AG08395 (cell line): ENCODE data around the gene FRRS1.

Experiments
- DNase-seq: peaks from one replicate; pipeline ENCODE4 v3.0.0; 2012; ENCODE audit warnings: mixed read lengths, low spot score

FRRS1 gene

DNA sequence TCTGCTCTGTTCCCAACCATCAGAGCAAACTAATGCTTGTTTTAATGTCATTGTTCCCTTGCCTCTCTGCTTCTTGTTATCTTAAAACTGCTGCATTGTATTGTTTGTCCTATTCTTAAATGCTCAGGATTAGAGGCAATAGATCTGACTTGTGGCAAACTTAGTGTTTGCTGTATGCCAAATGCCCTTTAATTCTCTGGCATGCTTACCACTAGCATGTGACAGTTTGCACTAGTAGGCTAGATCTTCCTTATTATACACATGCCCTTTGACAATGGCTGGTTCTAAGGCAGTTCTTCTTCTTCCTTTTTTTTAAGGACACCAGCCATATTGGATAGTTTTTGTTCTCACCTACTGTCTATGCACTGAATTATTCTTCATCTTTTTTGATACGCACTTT is 90.4 kb downstream of the FRRS1 start:
- DNase-seq, result no peak

DNA sequence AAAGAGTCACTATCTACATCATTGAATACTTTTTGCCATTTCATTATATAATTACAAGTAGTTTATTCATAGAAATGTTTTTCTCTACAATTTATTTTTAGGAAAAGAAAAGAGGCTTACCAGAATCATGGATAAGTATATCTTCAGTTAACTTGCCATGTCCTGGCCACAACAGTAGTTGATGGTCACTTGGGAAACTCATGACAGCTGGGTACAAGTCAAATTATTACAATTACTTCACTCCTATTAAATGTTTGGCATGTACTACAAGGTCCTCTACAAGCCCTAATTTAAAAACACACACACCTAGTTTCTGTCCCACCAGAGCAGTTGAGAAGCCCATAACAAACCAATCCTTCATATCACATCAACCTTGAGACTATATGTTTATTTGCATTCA is 91.1 kb downstream of the FRRS1 start:
- DNase-seq, result no peak

GRCh38 chr1:99674115-99675064 is 92.0 kb downstream of the FRRS1 start:
- peak; percentile 20 for DNase-seq

DNA sequence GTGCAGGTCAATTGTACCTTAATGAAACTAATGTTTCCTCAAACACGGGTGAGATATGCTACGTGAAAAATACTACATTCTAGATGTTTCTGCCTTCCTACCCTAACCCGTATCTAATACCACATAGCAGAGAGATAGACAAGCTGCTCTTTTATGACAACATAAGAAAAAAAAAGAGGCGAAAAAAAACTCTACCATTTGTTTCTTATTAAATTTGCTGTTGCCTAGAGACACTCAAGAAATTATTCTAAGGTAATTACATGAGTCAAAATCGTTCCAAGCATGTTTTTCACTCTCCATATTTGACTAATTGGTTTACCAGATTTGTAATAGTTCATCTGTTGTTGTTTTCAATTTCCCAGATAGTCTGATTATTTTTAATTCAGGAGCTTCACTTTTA is 93.1 kb downstream of the FRRS1 start:
- no peak for DNase-seq

DNA sequence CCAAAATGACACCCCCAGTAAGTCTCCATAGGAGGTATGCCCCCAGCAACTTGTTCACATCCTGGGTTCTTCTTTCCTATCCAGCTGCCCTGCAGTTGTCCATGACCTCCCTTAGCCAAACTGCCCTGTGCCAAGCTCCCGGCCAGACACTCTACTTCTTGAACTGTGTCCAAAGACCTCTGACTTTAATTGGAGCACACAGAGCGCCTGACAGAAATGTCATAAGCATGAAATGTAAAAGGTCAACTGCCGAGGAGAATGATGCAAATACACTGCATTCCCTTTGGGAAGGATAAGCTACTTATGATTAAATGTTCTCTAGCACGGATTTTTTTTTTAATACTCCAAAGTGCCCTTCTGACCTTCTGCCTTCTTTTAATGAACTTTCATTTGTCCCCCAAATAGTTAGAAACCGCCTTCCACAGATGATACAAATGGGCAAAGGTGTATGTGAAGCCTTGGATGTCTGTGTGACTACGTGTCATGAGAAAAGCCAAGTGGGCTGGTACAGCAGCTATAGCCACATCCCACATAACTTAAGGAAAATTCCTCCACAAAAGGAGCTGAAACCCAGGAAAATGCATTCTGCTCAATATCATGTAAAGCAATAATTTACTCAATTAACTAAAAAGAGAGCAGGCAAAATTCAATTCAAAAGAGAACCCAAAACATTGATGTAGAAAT is 93.8 kb downstream of the FRRS1 start:
- DNase-seq, result no peak

DNA sequence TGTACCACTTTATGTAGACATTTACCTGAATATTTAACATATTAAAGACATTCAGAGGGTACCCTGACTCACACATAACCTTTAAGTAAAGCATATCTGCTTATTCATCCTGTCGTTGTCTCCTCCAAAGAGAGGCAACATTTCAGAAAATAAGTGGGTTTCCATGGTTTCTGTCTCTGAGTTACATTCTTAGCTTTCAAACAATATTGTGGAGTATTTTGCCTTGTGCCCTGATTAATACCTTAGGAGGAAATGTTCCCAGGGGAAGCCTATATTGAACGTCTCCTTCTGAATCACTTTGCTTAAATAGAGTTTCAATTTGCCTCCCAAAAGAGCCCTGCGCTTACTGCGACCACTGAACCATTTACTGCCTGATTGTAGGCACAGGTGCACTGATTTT is 94.4 kb downstream of the FRRS1 start:
- no peak for DNase-seq

- no peak for DNase-seq
Measured at GRCh38 chr1:99670583-99670982, 95.9 kb downstream of the FRRS1 start.

- DNase-seq, result no peak
Measured at GRCh38 chr1:99669821-99670220, 96.6 kb downstream of the FRRS1 start.

DNA sequence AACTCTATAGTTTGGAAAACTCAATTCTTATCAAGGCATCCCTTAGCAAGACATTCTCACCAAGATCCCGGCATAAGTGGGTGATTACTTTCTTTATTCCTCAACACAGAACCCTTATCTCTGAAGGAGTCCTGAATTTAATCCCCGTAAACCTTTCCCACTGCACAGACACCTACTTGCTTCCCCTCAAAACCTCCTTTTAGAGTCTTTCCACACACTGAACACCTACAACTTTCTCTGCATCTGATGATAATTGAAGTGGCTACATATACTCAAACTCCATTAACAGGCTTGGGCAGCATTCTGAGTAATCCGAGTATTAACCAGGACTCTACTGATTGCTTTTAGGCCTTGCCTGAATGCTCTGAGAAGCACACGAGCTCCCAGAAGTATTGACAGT is 97.1 kb downstream of the FRRS1 start:
- DNase-seq, result no peak

GRCh38 chr1:99665212-99665611 is 101.2 kb downstream of the FRRS1 start:
- no peak for DNase-seq

DNA sequence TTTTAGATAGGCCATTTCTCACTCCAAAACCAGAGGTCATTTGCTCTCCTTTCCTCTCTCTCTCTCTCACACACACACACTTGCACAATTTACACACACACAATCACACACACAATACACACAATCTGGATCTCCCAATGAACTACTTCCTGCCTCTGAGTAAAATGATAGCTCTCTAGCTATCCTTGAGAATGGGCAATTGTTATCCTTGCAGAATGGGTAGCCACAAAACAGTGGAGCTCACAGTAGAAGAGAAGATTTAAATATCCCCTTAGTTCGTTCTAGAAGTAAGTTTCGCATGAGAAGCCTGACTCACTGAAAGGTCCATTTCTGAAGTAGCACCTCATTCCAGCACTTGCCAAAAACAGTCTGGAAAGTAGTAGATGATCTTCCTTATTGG is 102.9 kb downstream of the FRRS1 start:
- DNase-seq, result no peak

DNA sequence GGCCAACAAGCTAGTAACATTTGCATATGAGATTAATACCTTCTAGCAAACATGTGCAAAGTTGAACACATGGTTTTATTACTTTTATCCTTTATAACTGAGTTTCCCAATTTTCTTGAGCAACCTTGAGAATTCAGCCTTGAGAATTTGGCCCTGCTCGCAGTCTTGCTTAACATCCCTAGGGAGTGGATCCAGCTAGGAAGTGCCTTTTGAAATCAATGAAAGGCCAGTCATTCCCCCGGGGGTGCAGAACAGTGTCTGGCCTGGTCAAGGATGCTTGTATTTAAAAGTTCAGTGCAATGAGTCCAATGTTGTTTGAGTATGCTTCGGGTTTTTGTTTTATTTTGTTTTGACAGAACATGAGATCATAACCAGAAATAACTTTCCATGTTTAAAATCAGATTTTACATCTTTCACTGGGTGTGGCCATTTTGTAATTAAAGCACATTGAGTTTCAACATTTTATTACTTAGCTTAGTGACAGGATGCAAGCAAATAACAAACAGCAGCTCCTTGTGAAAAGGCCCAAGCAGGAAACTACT is 103.8 kb downstream of the FRRS1 start:
- peak; percentile 82 for DNase-seq

DNA sequence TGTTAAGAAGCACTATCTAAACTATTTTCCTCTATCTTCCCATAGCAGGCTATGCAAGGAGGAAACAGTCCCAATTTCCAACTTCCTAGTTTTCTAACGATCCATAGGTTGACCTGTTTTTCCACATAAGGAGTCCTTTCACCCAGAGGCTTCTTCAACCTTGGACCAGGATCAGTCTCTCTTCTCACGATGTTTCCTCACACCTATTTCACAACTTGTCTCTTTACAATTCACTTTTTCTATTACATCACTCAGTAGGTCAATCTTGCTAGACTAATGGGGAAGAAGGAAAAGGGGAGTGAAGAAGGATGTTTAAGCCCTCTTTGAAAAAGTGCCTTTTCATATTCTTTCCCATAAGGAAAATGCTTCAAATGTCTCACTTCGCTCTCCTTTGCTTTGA is 104.7 kb downstream of the FRRS1 start:
- DNase-seq, result no peak

GRCh38 chr1:99660496-99660895 is 105.9 kb downstream of the FRRS1 start:
- no peak for DNase-seq

DNA sequence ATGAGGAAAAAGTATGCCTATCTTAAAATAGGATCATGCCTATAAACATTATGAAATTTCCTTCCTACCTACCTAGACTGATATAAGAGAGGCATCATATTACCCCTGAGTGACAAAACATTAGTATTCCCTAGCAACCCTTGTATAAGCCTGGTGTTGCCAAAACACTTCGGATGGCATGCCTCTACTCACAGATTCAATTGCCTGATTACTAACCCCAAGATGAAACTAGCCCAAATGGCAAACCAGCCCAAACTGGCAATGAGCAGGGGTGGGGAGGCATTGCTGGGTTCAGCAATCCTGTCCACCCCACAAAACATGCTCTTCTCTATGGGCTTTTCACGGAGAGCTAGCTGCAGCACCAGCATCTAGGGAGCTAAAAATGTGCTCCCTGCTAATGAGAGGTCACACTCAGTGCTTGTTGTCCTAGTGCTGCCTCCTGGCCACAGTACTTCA is 106.7 kb downstream of the FRRS1 start:
- DNase-seq, result no peak
